Liver (tissue), 9 donors: ENCODE results near the gene RCOR3. TPM values are rescaled to one million over a fixed set of nuclear protein-coding genes. Genes with fewer than 3 reads are reported as not detected.

Experiments
- DNase-seq: peaks from one replicate; pipeline ENCODE4 v3.0.0-alpha.2; 2017; ENCODE audit warnings: low spot score
- H3K27ac ChIP-seq, 2 donors: one replicate each; pipeline ENCODE4 v1.7.0; 2013; ENCODE audit warnings: inconsistent platforms in 2 of 2, low read length in 2 of 2, control low read depth in 1 of 2, low read depth in 1 of 2, mild to moderate bottlenecking in 1 of 2
- H3K27me3 ChIP-seq, 4 donors: one replicate each; pipeline versions ENCODE4 v1.6.1 to v1.7.0; 2013; ENCODE audit warnings: low read length in 3 of 4, inconsistent platforms in 1 of 4, mild to moderate bottlenecking in 1 of 4, moderate library complexity in 1 of 4; ENCODE audit not compliant: control insufficient read depth in 4 of 4, insufficient read depth in 4 of 4
- H3K36me3 ChIP-seq, 4 donors: one replicate each; pipeline versions ENCODE4 v1.6.1 to v1.7.0; 2013; ENCODE audit warnings: low read length in 3 of 4, mild to moderate bottlenecking in 3 of 4, low read depth in 1 of 4, moderate library complexity in 1 of 4; ENCODE audit not compliant: control insufficient read depth in 4 of 4, insufficient read depth in 3 of 4
- H3K4me1 ChIP-seq, 4 donors: one replicate each; pipeline versions ENCODE4 v1.6.1 to v1.7.0; 2013; ENCODE audit warnings: low read length in 3 of 4, mild to moderate bottlenecking in 3 of 4, moderate library complexity in 1 of 4; ENCODE audit not compliant: control insufficient read depth in 4 of 4, insufficient read depth in 4 of 4
- H3K4me3 ChIP-seq, 3 donors: one replicate each; pipeline versions ENCODE4 v1.6.1 to v1.7.0; 2013; ENCODE audit warnings: low read length in 3 of 3, control low read depth in 1 of 3, low read depth in 1 of 3, mild to moderate bottlenecking in 1 of 3
- H3K9ac ChIP-seq, 2 donors: one replicate each; pipeline ENCODE4 v1.7.0; 2013; ENCODE audit warnings: low read length in 2 of 2, mild to moderate bottlenecking in 2 of 2, moderate library complexity in 2 of 2, control low read depth in 1 of 2, low read depth in 1 of 2
- H3K9me3 ChIP-seq, 4 donors: one replicate each; pipeline versions ENCODE4 v1.6.1 to v1.7.0; 2013; ENCODE audit warnings: low read length in 3 of 4; ENCODE audit not compliant: control insufficient read depth in 4 of 4
- EGR1 ChIP-seq, 2 donors: IDR thresholded peaks; 2 replicates each; pipeline ENCODE4 v1.6.1; 2016 to 2018; ENCODE audit warnings: antibody characterized with exemption in 2 of 2, low read depth in 2 of 2
- FOXA1 ChIP-seq: IDR thresholded peaks from 2 replicates; pipeline ENCODE4 v1.6.1; 2016; ENCODE audit warnings: antibody characterized with exemption
- FOXA2 ChIP-seq: IDR thresholded peaks from 2 replicates; pipeline ENCODE4 v1.6.1; 2016; ENCODE audit warnings: antibody characterized with exemption
- GABPA ChIP-seq, 2 donors: IDR thresholded peaks in 1 of 2; conservative IDR thresholded peaks in 1 of 2; 2 replicates each; pipeline ENCODE4 v1.6.1; 2016; ENCODE audit warnings: antibody characterized with exemption in 2 of 2, mild to moderate bottlenecking in 1 of 2, moderate library complexity in 1 of 2
- HNF4A ChIP-seq, 2 donors: conservative IDR thresholded peaks; 2 replicates each; pipeline ENCODE4 v1.6.1; 2016; ENCODE audit warnings: antibody characterized with exemption in 2 of 2, mild to moderate bottlenecking in 2 of 2
- JUND ChIP-seq, 2 donors: IDR thresholded peaks; 2 replicates each; pipeline ENCODE4 v1.6.1; 2016; ENCODE audit warnings: antibody characterized with exemption in 2 of 2
- NR2F2 ChIP-seq: IDR thresholded peaks from 2 replicates; pipeline ENCODE4 v1.6.1; 2016; ENCODE audit warnings: antibody characterized with exemption
- RAD21 ChIP-seq, 2 donors: IDR thresholded peaks; 2 replicates each; pipeline ENCODE4 v1.6.1; 2016; ENCODE audit warnings: antibody characterized with exemption in 2 of 2, mild to moderate bottlenecking in 2 of 2
- SP1 ChIP-seq: IDR thresholded peaks from 2 replicates; pipeline ENCODE4 v1.6.1; 2018; ENCODE audit warnings: antibody characterized with exemption, mild to moderate bottlenecking
- TAF1 ChIP-seq: conservative IDR thresholded peaks from 2 replicates; pipeline ENCODE4 v1.6.1; 2016; ENCODE audit warnings: antibody characterized with exemption, mild to moderate bottlenecking
- YY1 ChIP-seq: IDR thresholded peaks from 2 replicates; pipeline ENCODE4 v1.6.1; 2016; ENCODE audit warnings: antibody characterized with exemption, mild to moderate bottlenecking
- WGBS: extraction: QIAGEN DNeasy Blood & Tissue Kit; methylation state at CpG from one replicate; pipeline ENCODE4 v1.1.7; 2013; 5-methylcytosine and 5-hydroxymethylcytosine counted together
- polyA plus RNA-seq, 2 donors: library from polyadenylated mRNA; stranded (reverse) in 1 of 2; unstranded in 1 of 2; fragments of 200-250 nt in 1 of 2; fragments of >200 nt in 1 of 2; fragmentation: Nextera tagmentation in 1 of 2; extraction: Ambion mirVana in 1 of 2; gene quantifications; one replicate each; pipeline versions ENCODE4 v1.2.1 to v1.2.3, GENCODE V29; 2013 to 2015
- total RNA-seq, 2 donors: library from RNA; depleted of rRNA; stranded (reverse); fragments of >200 nt; gene quantifications; one replicate each; pipeline ENCODE4 v1.2.3, GENCODE V29; 2014
- TF ChIP-seq, protein P1 (sequence below): IDR thresholded peaks from 2 replicates; pipeline ENCODE4 v1.6.1; 2016; ENCODE audit warnings: antibody characterized with exemption, mild to moderate bottlenecking
- TF ChIP-seq, protein P2 (sequence below): IDR thresholded peaks from 2 replicates; pipeline ENCODE4 v1.6.1; 2016; ENCODE audit warnings: antibody characterized with exemption
- TF ChIP-seq, protein P3 (sequence below): fragments of 150-350 bp; IDR thresholded peaks from 2 replicates; pipeline ENCODE4 v1.5.1; 2017; ENCODE audit warnings: improper control_type of control experiment, low read depth, low read length; ENCODE audit not compliant: missing input control
- TF ChIP-seq, protein P4 (sequence below): IDR thresholded peaks from 2 replicates; pipeline ENCODE4 v1.6.1; 2016; ENCODE audit warnings: antibody characterized with exemption
- TF ChIP-seq, protein P5 (sequence below): IDR thresholded peaks from 2 replicates; pipeline ENCODE4 v1.6.1; 2016; ENCODE audit warnings: antibody characterized with exemption
- donor health status: healthy.
- donor health status: healthy.
- donor health status: healthy.
- donor health status: healthy.
- donor health status: healthy.

RCOR3 gene
- total and polyA plus RNA-seq, 4 donors, result 7.8 to 20.2 (median 13.4) TPM

DNA sequence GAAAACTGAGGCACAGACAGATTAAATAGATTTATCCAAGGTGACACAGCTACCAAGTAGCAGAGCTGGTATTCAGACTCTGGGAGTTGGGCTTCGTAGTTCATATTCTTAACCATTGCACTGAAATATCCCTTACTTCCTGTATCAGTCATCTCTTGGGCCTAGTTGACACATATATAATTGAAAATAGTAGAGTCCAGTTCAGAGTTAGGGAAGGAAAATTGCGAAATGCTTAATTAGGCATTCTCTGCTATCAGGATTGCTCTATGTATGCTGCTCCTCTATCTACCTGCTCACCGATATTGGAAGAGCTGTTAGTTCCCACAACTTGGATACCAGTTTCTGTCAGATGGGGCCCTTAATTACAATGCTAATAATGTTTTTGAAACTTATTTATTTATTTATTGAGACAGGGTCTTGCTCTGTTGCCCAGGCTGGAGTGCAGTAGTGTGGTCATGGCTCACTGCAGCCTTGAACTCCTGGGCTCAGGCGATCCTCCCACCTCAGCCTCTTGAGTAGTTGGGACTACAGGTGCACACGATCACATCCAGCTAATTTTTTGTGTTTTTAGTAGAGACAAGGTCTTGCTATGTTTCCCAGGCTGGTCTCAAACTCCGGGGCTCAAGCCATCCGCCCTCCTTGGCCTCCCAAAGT, 8.2 kb downstream of the RCOR3 start:
- Histone ChIP-seq H3K4me1 (peaks cover 0 to 2% (median 0%) of the 10 kb centered on the region in 4 donors), H3K27me3 (no peaks in the 10 kb centered on the region), H3K36me3 (peaks cover 6 to 22% (median 20%) of the 10 kb centered on the region in 4 donors), H3K9me3 (no peaks in the 10 kb centered on the region), H3K4me3 (no peak overlapping the region), H3K27ac (no peak overlapping the region), H3K9ac (no peak overlapping the region)
- no peak for DNase-seq
- 97% methylated on average over 7 of the region's 7 CpGs for WGBS
- TF ChIP-seq JUND (IDR thresholded peaks at IDR 0.05) (no peak), GABPA (IDR thresholded peaks at IDR 0.05 in 1 of 2, conservative IDR thresholded peaks at IDR 0.05 in 1 of 2) (no peak), FOXA2 (no peak), TAF1 (no peak), NR2F2 (no peak), SP1 (no peak), YY1 (no peak), RAD21 (IDR thresholded peaks at IDR 0.05) (no peak), EGR1 (IDR thresholded peaks at IDR 0.05; ENCODE audit: low read depth in 2 of 2) (no peak), FOXA1 (no peak), HNF4A (conservative IDR thresholded peaks at IDR 0.05) (no peak)
- TF ChIP-seq, protein P1, sequence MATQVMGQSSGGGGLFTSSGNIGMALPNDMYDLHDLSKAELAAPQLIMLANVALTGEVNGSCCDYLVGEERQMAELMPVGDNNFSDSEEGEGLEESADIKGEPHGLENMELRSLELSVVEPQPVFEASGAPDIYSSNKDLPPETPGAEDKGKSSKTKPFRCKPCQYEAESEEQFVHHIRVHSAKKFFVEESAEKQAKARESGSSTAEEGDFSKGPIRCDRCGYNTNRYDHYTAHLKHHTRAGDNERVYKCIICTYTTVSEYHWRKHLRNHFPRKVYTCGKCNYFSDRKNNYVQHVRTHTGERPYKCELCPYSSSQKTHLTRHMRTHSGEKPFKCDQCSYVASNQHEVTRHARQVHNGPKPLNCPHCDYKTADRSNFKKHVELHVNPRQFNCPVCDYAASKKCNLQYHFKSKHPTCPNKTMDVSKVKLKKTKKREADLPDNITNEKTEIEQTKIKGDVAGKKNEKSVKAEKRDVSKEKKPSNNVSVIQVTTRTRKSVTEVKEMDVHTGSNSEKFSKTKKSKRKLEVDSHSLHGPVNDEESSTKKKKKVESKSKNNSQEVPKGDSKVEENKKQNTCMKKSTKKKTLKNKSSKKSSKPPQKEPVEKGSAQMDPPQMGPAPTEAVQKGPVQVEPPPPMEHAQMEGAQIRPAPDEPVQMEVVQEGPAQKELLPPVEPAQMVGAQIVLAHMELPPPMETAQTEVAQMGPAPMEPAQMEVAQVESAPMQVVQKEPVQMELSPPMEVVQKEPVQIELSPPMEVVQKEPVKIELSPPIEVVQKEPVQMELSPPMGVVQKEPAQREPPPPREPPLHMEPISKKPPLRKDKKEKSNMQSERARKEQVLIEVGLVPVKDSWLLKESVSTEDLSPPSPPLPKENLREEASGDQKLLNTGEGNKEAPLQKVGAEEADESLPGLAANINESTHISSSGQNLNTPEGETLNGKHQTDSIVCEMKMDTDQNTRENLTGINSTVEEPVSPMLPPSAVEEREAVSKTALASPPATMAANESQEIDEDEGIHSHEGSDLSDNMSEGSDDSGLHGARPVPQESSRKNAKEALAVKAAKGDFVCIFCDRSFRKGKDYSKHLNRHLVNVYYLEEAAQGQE, result no peak
- TF ChIP-seq, protein P2, sequence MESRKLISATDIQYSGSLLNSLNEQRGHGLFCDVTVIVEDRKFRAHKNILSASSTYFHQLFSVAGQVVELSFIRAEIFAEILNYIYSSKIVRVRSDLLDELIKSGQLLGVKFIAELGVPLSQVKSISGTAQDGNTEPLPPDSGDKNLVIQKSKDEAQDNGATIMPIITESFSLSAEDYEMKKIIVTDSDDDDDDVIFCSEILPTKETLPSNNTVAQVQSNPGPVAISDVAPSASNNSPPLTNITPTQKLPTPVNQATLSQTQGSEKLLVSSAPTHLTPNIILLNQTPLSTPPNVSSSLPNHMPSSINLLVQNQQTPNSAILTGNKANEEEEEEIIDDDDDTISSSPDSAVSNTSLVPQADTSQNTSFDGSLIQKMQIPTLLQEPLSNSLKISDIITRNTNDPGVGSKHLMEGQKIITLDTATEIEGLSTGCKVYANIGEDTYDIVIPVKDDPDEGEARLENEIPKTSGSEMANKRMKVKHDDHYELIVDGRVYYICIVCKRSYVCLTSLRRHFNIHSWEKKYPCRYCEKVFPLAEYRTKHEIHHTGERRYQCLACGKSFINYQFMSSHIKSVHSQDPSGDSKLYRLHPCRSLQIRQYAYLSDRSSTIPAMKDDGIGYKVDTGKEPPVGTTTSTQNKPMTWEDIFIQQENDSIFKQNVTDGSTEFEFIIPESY, result no peak
- TF ChIP-seq, protein P3, sequence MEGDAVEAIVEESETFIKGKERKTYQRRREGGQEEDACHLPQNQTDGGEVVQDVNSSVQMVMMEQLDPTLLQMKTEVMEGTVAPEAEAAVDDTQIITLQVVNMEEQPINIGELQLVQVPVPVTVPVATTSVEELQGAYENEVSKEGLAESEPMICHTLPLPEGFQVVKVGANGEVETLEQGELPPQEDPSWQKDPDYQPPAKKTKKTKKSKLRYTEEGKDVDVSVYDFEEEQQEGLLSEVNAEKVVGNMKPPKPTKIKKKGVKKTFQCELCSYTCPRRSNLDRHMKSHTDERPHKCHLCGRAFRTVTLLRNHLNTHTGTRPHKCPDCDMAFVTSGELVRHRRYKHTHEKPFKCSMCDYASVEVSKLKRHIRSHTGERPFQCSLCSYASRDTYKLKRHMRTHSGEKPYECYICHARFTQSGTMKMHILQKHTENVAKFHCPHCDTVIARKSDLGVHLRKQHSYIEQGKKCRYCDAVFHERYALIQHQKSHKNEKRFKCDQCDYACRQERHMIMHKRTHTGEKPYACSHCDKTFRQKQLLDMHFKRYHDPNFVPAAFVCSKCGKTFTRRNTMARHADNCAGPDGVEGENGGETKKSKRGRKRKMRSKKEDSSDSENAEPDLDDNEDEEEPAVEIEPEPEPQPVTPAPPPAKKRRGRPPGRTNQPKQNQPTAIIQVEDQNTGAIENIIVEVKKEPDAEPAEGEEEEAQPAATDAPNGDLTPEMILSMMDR, result no peak
- TF ChIP-seq, protein P4, sequence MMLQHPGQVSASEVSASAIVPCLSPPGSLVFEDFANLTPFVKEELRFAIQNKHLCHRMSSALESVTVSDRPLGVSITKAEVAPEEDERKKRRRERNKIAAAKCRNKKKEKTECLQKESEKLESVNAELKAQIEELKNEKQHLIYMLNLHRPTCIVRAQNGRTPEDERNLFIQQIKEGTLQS, result no peak
- TF ChIP-seq, protein P5, sequence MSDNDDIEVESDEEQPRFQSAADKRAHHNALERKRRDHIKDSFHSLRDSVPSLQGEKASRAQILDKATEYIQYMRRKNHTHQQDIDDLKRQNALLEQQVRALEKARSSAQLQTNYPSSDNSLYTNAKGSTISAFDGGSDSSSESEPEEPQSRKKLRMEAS, result no peak
